ENCODE measurements around the gene RPP25L. TPM values are rescaled to one million over a fixed set of nuclear protein-coding genes. Genes with fewer than 3 reads are reported as not detected.
"Not testable (repeated sequence)": the region's sequence is repeated elsewhere in the genome, so short reads cannot be mapped to it uniquely, and the experiment has no call there.

RPP25L gene
- total RNA-seq, 1 donor from 2014 or later: 25.6 TPM

- H3K27ac ChIP-seq (ENCODE audit: low read depth, low read length); H3K9ac ChIP-seq (ENCODE audit: low read depth in 1 of 3, low read length in 3 of 3); H3K4me3 ChIP-seq (ENCODE audit: low read length in 3 of 3); H3K9me3 ChIP-seq (ENCODE audit: control insufficient read depth in 3 of 3, low read length in 3 of 3); H3K27me3 ChIP-seq (ENCODE audit: control insufficient read depth in 3 of 3, insufficient read depth in 3 of 3, low read length in 3 of 3): not testable (repeated sequence)
- Histone ChIP-seq H3K4me1 (ENCODE audit: control insufficient read depth in 3 of 3, insufficient read depth in 3 of 3, low read length in 3 of 3) (peaks cover 18 to 38% (median 27%) of the 10 kb centered on the region in 3 donors), H3K36me3 (ENCODE audit: control insufficient read depth in 3 of 3, insufficient read depth in 3 of 3, low read length in 3 of 3) (peaks cover 8 to 12% (median 10%) of the 10 kb centered on the region in 3 donors)
Observed at GRCh38 chr9:34639322-34639721, 27.4 kb upstream of the RPP25L start.

- H3K36me3 ChIP-seq (ENCODE audit: control insufficient read depth in 3 of 3, insufficient read depth in 3 of 3, low read length in 3 of 3): peaks cover 8 to 12% (median 10%) of the 10 kb centered on the region in 3 donors
- H3K4me3 ChIP-seq (ENCODE audit: low read length in 3 of 3): peak overlapping the region; percentile 85 to 92 (median 88)
- H3K9me3 ChIP-seq (ENCODE audit: control insufficient read depth in 3 of 3, low read length in 3 of 3): no peaks in the 10 kb centered on the region
- peaks cover 18 to 50% (median 31%) of the 10 kb centered on the region in 3 donors for H3K4me1 ChIP-seq (ENCODE audit: control insufficient read depth in 3 of 3, insufficient read depth in 3 of 3, low read length in 3 of 3)
- peak overlapping the region; percentile 83 for H3K27ac ChIP-seq (ENCODE audit: low read depth, low read length)
- H3K27me3 ChIP-seq (ENCODE audit: control insufficient read depth in 3 of 3, insufficient read depth in 3 of 3, low read length in 3 of 3): no peaks in the 10 kb centered on the region
- peak overlapping the region; percentile 88 to 93 (median 92) for H3K9ac ChIP-seq (ENCODE audit: low read depth in 1 of 3, low read length in 3 of 3)
Observed at GRCh38 chr9:34638138-34638445, 26.2 kb upstream of the RPP25L start.

- H3K27me3 ChIP-seq (ENCODE audit: control insufficient read depth in 3 of 3, insufficient read depth in 3 of 3, low read length in 3 of 3): no peaks in the 10 kb centered on the region
- peak within 1 kb of the TSS; percentile 85 to 92 (median 88) for H3K4me3 ChIP-seq (ENCODE audit: low read length in 3 of 3)
- H3K9me3 ChIP-seq (ENCODE audit: control insufficient read depth in 3 of 3, low read length in 3 of 3): no peaks in the 10 kb centered on the region
- peaks cover 8 to 12% (median 10%) of the 10 kb centered on the region in 3 donors for H3K36me3 ChIP-seq (ENCODE audit: control insufficient read depth in 3 of 3, insufficient read depth in 3 of 3, low read length in 3 of 3)
- peak within 1 kb of the TSS; percentile 83 for H3K27ac ChIP-seq (ENCODE audit: low read depth, low read length)
- H3K4me1 ChIP-seq (ENCODE audit: control insufficient read depth in 3 of 3, insufficient read depth in 3 of 3, low read length in 3 of 3): peaks cover 18 to 50% (median 31%) of the 10 kb centered on the region in 3 donors
- peak within 1 kb of the TSS; percentile 88 to 93 (median 92) for H3K9ac ChIP-seq (ENCODE audit: low read depth in 1 of 3, low read length in 3 of 3)
Observed at GRCh38 chr9:34637356-34638137, 25.6 kb upstream of the RPP25L start, which contains the start of gene SIGMAR1. Gene SIGMAR1 (minus strand): TSS chr9:34637787. CDS start chr9:34637697, 90 bp downstream.

- no peaks in the 10 kb centered on the region for H3K27me3 ChIP-seq (ENCODE audit: control insufficient read depth in 3 of 3, insufficient read depth in 3 of 3, low read length in 3 of 3)
- peak overlapping the region; percentile 84 to 93 (median 88) for H3K9ac ChIP-seq (ENCODE audit: low read depth in 1 of 3, low read length in 3 of 3)
- peaks cover 18 to 50% (median 31%) of the 10 kb centered on the region in 3 donors for H3K4me1 ChIP-seq (ENCODE audit: control insufficient read depth in 3 of 3, insufficient read depth in 3 of 3, low read length in 3 of 3)
- H3K36me3 ChIP-seq (ENCODE audit: control insufficient read depth in 3 of 3, insufficient read depth in 3 of 3, low read length in 3 of 3): peaks cover 8 to 12% (median 10%) of the 10 kb centered on the region in 3 donors
- peak overlapping the region; percentile 83 for H3K27ac ChIP-seq (ENCODE audit: low read depth, low read length)
- peak overlapping the region; percentile 85 to 92 (median 88) for H3K4me3 ChIP-seq (ENCODE audit: low read length in 3 of 3)
- H3K9me3 ChIP-seq (ENCODE audit: control insufficient read depth in 3 of 3, low read length in 3 of 3): no peaks in the 10 kb centered on the region
Observed at GRCh38 chr9:34636791-34637355, 25.0 kb upstream of the RPP25L start.

GRCh38 chr9:34635556-34635955, 23.7 kb upstream of the RPP25L start:
- H3K36me3 ChIP-seq (ENCODE audit: control insufficient read depth in 3 of 3, insufficient read depth in 3 of 3, low read length in 3 of 3): peaks cover 8 to 12% (median 10%) of the 10 kb centered on the region in 3 donors
- peak overlapping the region in 1 of 3 donors; percentile 25 for H3K9ac ChIP-seq (ENCODE audit: low read depth in 1 of 3, low read length in 3 of 3)
- H3K4me3 ChIP-seq (ENCODE audit: low read length in 3 of 3): no peak overlapping the region
- peaks cover 1 to 4% (median 2%) of the 10 kb centered on the region in 3 donors for H3K27me3 ChIP-seq (ENCODE audit: control insufficient read depth in 3 of 3, insufficient read depth in 3 of 3, low read length in 3 of 3)
- no peaks in the 10 kb centered on the region for H3K9me3 ChIP-seq (ENCODE audit: control insufficient read depth in 3 of 3, low read length in 3 of 3)
- H3K27ac ChIP-seq (ENCODE audit: low read depth, low read length): no peak overlapping the region
- peaks cover 18 to 50% (median 31%) of the 10 kb centered on the region in 3 donors for H3K4me1 ChIP-seq (ENCODE audit: control insufficient read depth in 3 of 3, insufficient read depth in 3 of 3, low read length in 3 of 3)

GRCh38 chr9:34634551-34635248, 22.8 kb upstream of the RPP25L start:
- Histone ChIP-seq H3K27ac (ENCODE audit: low read depth, low read length) (no peak overlapping the region), H3K4me3 (ENCODE audit: low read length in 3 of 3) (no peak overlapping the region), H3K27me3 (ENCODE audit: control insufficient read depth in 3 of 3, insufficient read depth in 3 of 3, low read length in 3 of 3) (peaks cover 8 to 11% (median 10%) of the 10 kb centered on the region in 3 donors), H3K9ac (ENCODE audit: low read depth in 1 of 3, low read length in 3 of 3) (peak overlapping the region in 1 of 3 donors; percentile 40), H3K36me3 (ENCODE audit: control insufficient read depth in 3 of 3, insufficient read depth in 3 of 3, low read length in 3 of 3) (peaks cover 8 to 12% (median 10%) of the 10 kb centered on the region in 3 donors), H3K9me3 (ENCODE audit: control insufficient read depth in 3 of 3, low read length in 3 of 3) (no peaks in the 10 kb centered on the region), H3K4me1 (ENCODE audit: control insufficient read depth in 3 of 3, insufficient read depth in 3 of 3, low read length in 3 of 3) (peaks cover 18 to 50% (median 31%) of the 10 kb centered on the region in 3 donors)

GRCh38 chr9:34633851-34634550, 22.1 kb upstream of the RPP25L start:
- peak overlapping the region in 1 of 3 donors; percentile 4 for H3K4me3 ChIP-seq (ENCODE audit: low read length in 3 of 3)
- peak overlapping the region in 1 of 3 donors; percentile 40 for H3K9ac ChIP-seq (ENCODE audit: low read depth in 1 of 3, low read length in 3 of 3)
- peaks cover 23 to 54% (median 35%) of the 10 kb centered on the region in 3 donors for H3K4me1 ChIP-seq (ENCODE audit: control insufficient read depth in 3 of 3, insufficient read depth in 3 of 3, low read length in 3 of 3)
- H3K36me3 ChIP-seq (ENCODE audit: control insufficient read depth in 3 of 3, insufficient read depth in 3 of 3, low read length in 3 of 3): peaks cover 8 to 12% (median 10%) of the 10 kb centered on the region in 3 donors
- H3K27ac ChIP-seq (ENCODE audit: low read depth, low read length): no peak overlapping the region
- peaks cover 15 to 17% (median 15%) of the 10 kb centered on the region in 3 donors for H3K27me3 ChIP-seq (ENCODE audit: control insufficient read depth in 3 of 3, insufficient read depth in 3 of 3, low read length in 3 of 3)
- H3K9me3 ChIP-seq (ENCODE audit: control insufficient read depth in 3 of 3, low read length in 3 of 3): no peaks in the 10 kb centered on the region

- Histone ChIP-seq H3K36me3 (ENCODE audit: control insufficient read depth in 3 of 3, insufficient read depth in 3 of 3, low read length in 3 of 3) (peaks cover 8 to 12% (median 10%) of the 10 kb centered on the region in 3 donors), H3K27ac (ENCODE audit: low read depth, low read length) (no peak overlapping the region), H3K27me3 (ENCODE audit: control insufficient read depth in 3 of 3, insufficient read depth in 3 of 3, low read length in 3 of 3) (peaks cover 20 to 22% (median 22%) of the 10 kb centered on the region in 3 donors), H3K4me1 (ENCODE audit: control insufficient read depth in 3 of 3, insufficient read depth in 3 of 3, low read length in 3 of 3) (peaks cover 26 to 55% (median 36%) of the 10 kb centered on the region in 3 donors), H3K9ac (ENCODE audit: low read depth in 1 of 3, low read length in 3 of 3) (no peak overlapping the region), H3K9me3 (ENCODE audit: control insufficient read depth in 3 of 3, low read length in 3 of 3) (no peaks in the 10 kb centered on the region), H3K4me3 (ENCODE audit: low read length in 3 of 3) (no peak overlapping the region)
Observed at GRCh38 chr9:34633166-34633565, 21.3 kb upstream of the RPP25L start.

GRCh38 chr9:34630402-34631154, 18.7 kb upstream of the RPP25L start:
- Histone ChIP-seq H3K4me1 (ENCODE audit: control insufficient read depth in 3 of 3, insufficient read depth in 3 of 3, low read length in 3 of 3) (peaks cover 16 to 39% (median 19%) of the 10 kb centered on the region in 3 donors), H3K4me3 (ENCODE audit: low read length in 3 of 3) (no peak overlapping the region), H3K27ac (ENCODE audit: low read depth, low read length) (no peak overlapping the region), H3K27me3 (ENCODE audit: control insufficient read depth in 3 of 3, insufficient read depth in 3 of 3, low read length in 3 of 3) (peaks cover 46 to 48% (median 48%) of the 10 kb centered on the region in 3 donors), H3K9ac (ENCODE audit: low read depth in 1 of 3, low read length in 3 of 3) (no peak overlapping the region), H3K36me3 (ENCODE audit: control insufficient read depth in 3 of 3, insufficient read depth in 3 of 3, low read length in 3 of 3) (peaks cover 6 to 8% (median 6%) of the 10 kb centered on the region in 3 donors), H3K9me3 (ENCODE audit: control insufficient read depth in 3 of 3, low read length in 3 of 3) (no peaks in the 10 kb centered on the region)

All from skeletal muscle tissue (tissue), 4 donors.